BLaER1 treated with 17β-estradiol and CSF1 and Interleukin-3, amounts not matched to agents 10 nM and 100 nM (cell line): ENCODE measurements around the gene ATF7.

Experiments used
- H3K27ac ChIP-seq, 11 experiments: shearing (Covaris generic); formaldehyde crosslinking; 2 replicates each; pipeline ENCODE4 v1.8.1; 2022
- H3K27me3 ChIP-seq, 11 experiments: shearing (Covaris generic); formaldehyde crosslinking; 2 replicates each; pipeline ENCODE4 v1.8.1; 2022
- H3K36me3 ChIP-seq, 11 experiments: shearing (Covaris generic); formaldehyde crosslinking; 2 replicates each; pipeline ENCODE4 v1.8.1; 2022
- H3K4me1 ChIP-seq, 10 experiments: shearing (Covaris generic); formaldehyde crosslinking; 2 replicates each; pipeline ENCODE4 v1.8.1; 2022
- H3K4me2 ChIP-seq, 11 experiments: shearing (Covaris generic); formaldehyde crosslinking; 2 replicates each; pipeline ENCODE4 v1.8.1; 2022
- H3K4me3 ChIP-seq, 10 experiments: shearing (Covaris generic); formaldehyde crosslinking; 2 replicates each; pipeline ENCODE4 v1.8.1; 2022
- H3K9ac ChIP-seq, 11 experiments: shearing (Covaris generic); formaldehyde crosslinking; 2 replicates each; pipeline ENCODE4 v1.8.1; 2022
- H3K9me3 ChIP-seq, 11 experiments: shearing (Covaris generic); formaldehyde crosslinking; replicated peaks in 1 of 11; 2 replicates each; pipeline ENCODE4 v1.8.1; 2022
- H4K20me1 ChIP-seq, 11 experiments: shearing (Covaris generic); formaldehyde crosslinking; 2 replicates each; pipeline ENCODE4 v1.8.1; 2022
- Cebpa-rat ChIP-seq, 11 experiments: shearing (Covaris generic); IDR thresholded peaks; 2 replicates each; pipeline ENCODE4 v1.8.1; 2022

The ATF7 gene

DNA sequence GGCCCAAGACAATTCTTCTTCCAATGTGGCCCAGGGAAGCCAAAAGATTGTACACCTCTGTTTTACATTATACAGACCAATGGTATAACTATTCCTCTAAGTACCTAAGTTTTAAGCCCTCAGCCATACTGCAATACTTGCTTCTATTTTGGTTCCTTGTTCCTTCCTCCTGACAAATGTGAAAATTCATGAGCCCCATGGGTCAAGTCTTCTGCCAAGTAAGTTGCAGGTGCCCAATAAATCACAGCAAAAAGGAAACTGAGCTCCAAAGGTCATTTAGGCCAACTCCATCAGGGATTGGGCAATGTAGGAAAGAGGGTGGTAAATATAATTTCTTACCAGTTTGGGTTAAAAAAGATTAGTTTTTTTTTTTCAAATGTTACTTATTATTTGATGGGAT, 61.2 kb downstream of the ATF7 start:
- peaks cover under 1 to 18% (median 10%) of the 10 kb centered on the region in 11 experiments; a peak in 11 of 22 replicates for H3K36me3 ChIP-seq
- peaks cover 0 to 73% (median 5%) of the 10 kb centered on the region in 11 experiments; a peak in 7 of 22 replicates for H4K20me1 ChIP-seq
- no peaks in the 10 kb centered on the region for H3K9me3 ChIP-seq
- peak overlapping the region; percentile 46 to 78 (median 66) for H3K4me2 ChIP-seq
- no peak overlapping the region for H3K9ac ChIP-seq
- no peak for TF ChIP-seq Cebpa-rat (IDR thresholded peaks at IDR 0.05)
- H3K4me3 ChIP-seq: no peak overlapping the region
- peaks cover 14 to 55% (median 29%) of the 10 kb centered on the region in 10 experiments for H3K4me1 ChIP-seq
- H3K27ac ChIP-seq: no peak overlapping the region
- H3K27me3 ChIP-seq: no peaks in the 10 kb centered on the region

GRCh38 chr12:53564278-53564677, 61.9 kb downstream of the ATF7 start:
- Histone ChIP-seq H3K4me3 (no peak overlapping the region), H3K9me3 (no peaks in the 10 kb centered on the region), H3K4me1 (peaks cover 14 to 55% (median 29%) of the 10 kb centered on the region in 10 experiments), H4K20me1 (peaks cover 0 to 67% (median 5%) of the 10 kb centered on the region in 11 experiments; a peak in 7 of 22 replicates), H3K27me3 (no peaks in the 10 kb centered on the region), H3K4me2 (peak overlapping the region; percentile 46 to 78 (median 66)), H3K9ac (no peak overlapping the region), H3K27ac (0 out of 22 replicates have a peak overlapping the region, but pooled peaks of 1 of the 11 experiments have one; percentile 3), H3K36me3 (peaks cover 0 to 16% (median 10%) of the 10 kb centered on the region in 11 experiments; a peak in 9 of 22 replicates)
- no peak for TF ChIP-seq Cebpa-rat (IDR thresholded peaks at IDR 0.05)

DNA sequence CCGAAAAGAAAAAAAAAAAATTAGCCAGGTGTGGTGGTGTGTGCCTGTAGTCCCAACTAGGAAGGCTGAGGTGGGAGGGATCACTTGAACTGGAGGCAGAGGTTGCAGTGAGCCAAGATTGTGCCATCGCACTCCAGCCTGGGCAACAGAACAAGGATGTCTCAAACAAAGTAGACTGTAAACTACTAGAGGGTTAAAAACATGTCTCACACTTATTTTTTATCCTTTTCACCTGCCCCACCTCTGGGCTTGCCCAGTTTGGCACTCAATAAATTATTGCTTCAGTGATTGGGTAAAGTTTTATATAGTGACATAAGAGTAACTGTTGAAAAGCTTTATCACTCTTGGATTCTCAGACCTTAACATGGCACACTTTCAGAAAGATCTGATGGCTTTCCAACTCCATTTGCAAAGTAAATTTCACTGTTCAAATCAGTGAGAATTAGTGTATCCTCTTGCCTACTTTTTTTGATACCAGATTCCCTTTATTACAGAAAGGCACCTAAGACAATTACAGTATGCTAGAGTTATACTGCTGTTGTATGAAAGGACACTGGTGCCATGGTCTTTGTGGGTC, 62.6 kb downstream of the ATF7 start:
- Histone ChIP-seq H3K4me2 (peak overlapping the region in 8 of 11 experiments; percentile 46 to 78 (median 64); a peak in 15 of 22 replicates), H3K4me3 (no peak overlapping the region), H3K27me3 (no peaks in the 10 kb centered on the region), H3K27ac (0 out of 22 replicates have a peak overlapping the region, but pooled peaks of 1 of the 11 experiments have one; percentile 3), H3K9me3 (no peaks in the 10 kb centered on the region), H3K4me1 (peaks cover 16 to 62% (median 29%) of the 10 kb centered on the region in 10 experiments), H4K20me1 (peaks cover 0 to 65% (median 4%) of the 10 kb centered on the region in 11 experiments; a peak in 7 of 22 replicates), H3K9ac (no peak overlapping the region), H3K36me3 (peaks cover 0 to 16% (median 10%) of the 10 kb centered on the region in 11 experiments; a peak in 9 of 22 replicates)
- no peak for TF ChIP-seq Cebpa-rat (IDR thresholded peaks at IDR 0.05)

DNA sequence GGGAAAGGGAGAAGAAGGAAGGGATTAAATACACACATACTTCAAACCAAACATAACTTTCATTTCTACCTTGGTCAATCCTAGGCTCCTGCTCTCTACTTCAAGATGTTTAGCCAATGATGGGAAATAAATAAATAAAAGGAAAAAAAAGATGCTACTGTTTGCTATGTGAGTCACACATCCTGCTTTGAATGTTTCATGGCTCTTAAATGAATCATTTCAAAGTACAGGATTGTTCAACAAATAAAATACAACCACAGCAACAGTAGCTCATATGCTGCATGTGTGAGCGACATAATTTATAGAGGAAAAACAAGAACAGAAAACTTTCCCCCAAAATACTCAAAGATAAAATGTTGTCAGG, 64.6 kb downstream of the ATF7 start:
- no peak for TF ChIP-seq Cebpa-rat (IDR thresholded peaks at IDR 0.05)
- Histone ChIP-seq H3K4me1 (peaks cover 16 to 65% (median 30%) of the 10 kb centered on the region in 10 experiments), H3K27me3 (no peaks in the 10 kb centered on the region), H3K4me3 (no peak overlapping the region), H3K9ac (0 out of 22 replicates have a peak overlapping the region, but pooled peaks of 1 of the 11 experiments have one; percentile 6), H3K27ac (peak overlapping the region in 2 of 11 experiments; percentile 29 to 46; a peak in 3 of 22 replicates), H3K9me3 (no peaks in the 10 kb centered on the region), H3K4me2 (peak overlapping the region in 5 of 11 experiments; percentile 4 to 71 (median 54); a peak in 7 of 22 replicates), H4K20me1 (peaks cover 0 to 58% (median 4%) of the 10 kb centered on the region in 11 experiments; a peak in 6 of 22 replicates), H3K36me3 (peaks cover 0 to 16% (median 10%) of the 10 kb centered on the region in 11 experiments; a peak in 11 of 22 replicates)

DNA sequence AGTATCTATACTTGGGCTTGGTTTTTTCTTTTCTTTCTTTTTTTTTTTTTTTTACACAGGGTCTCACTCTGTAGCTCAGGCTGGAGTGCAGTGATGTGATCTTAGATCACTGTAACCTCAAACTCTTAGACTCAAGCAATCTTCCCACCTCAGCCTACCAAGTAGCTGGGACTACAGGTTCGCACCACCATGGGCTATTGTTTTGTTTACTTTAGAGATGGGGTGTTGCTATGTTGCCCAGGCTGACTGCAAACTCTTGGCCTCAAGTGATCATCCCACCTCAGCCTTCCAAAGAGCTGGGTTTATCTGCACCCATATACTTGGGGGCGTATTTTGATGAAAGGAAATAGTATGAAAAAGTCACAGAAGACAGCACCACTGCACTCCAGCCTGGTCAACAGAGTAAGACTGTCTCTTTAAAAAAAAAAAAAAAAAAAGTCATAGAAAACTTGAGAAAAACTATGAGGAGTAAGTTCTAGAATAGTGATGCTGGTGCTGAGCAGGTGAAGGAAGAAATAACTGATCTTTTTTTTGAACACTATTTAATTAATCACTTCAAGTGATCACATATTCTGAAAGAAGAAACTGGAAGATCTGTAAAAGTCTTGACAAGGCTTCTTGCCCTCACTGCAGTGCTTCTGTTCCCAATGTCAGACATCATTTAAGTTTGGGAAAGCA, 65.1 kb downstream of the ATF7 start:
- H4K20me1 ChIP-seq: peaks cover 0 to 54% (median 4%) of the 10 kb centered on the region in 11 experiments; a peak in 6 of 22 replicates
- peak overlapping the region in 1 of 11 experiments; percentile 46; a peak in 2 of 22 replicates for H3K27ac ChIP-seq
- no peak overlapping the region for H3K4me3 ChIP-seq
- H3K36me3 ChIP-seq: peaks cover 0 to 16% (median 12%) of the 10 kb centered on the region in 11 experiments; a peak in 12 of 22 replicates
- no peaks in the 10 kb centered on the region for H3K27me3 ChIP-seq
- H3K9me3 ChIP-seq: no peaks in the 10 kb centered on the region
- peak overlapping the region in 4 of 11 experiments; percentile 4 to 71 (median 58); a peak in 5 of 22 replicates for H3K4me2 ChIP-seq
- no peak for TF ChIP-seq Cebpa-rat (IDR thresholded peaks at IDR 0.05)
- H3K9ac ChIP-seq: no peak overlapping the region
- H3K4me1 ChIP-seq: peaks cover 16 to 61% (median 30%) of the 10 kb centered on the region in 10 experiments

DNA sequence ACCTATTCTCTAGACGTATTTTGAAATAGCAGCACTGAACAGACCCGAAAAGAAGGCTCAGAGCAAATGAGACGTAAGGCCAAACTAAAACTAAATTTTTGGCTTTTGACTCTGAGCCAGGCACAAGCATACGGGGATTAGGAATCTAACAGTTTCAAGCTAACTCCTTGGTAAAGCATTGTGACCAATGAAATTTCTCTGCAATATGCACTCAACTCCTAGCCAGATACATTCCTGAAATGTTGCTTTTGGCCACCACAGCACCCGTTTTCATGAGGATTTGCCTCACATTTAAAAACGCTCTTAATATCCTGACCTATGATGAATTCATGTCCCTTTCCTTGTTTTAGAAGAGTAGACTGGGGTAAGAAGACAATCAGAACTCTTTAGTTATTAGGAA, 65.8 kb downstream of the ATF7 start:
- no peak for TF ChIP-seq Cebpa-rat (IDR thresholded peaks at IDR 0.05)
- H3K27ac ChIP-seq: 0 out of 22 replicates have a peak overlapping the region, but pooled peaks of 1 of the 11 experiments have one; percentile 46
- peaks cover 16 to 55% (median 25%) of the 10 kb centered on the region in 10 experiments for H3K4me1 ChIP-seq
- H3K9ac ChIP-seq: no peak overlapping the region
- H3K9me3 ChIP-seq: no peaks in the 10 kb centered on the region
- peaks cover 0 to 51% (median 4%) of the 10 kb centered on the region in 11 experiments; a peak in 6 of 22 replicates for H4K20me1 ChIP-seq
- H3K27me3 ChIP-seq: no peaks in the 10 kb centered on the region
- H3K4me3 ChIP-seq: no peak overlapping the region
- H3K36me3 ChIP-seq: peaks cover 0 to 19% (median 12%) of the 10 kb centered on the region in 11 experiments; a peak in 12 of 22 replicates
- H3K4me2 ChIP-seq: no peak overlapping the region

- peaks cover 4 to 30% (median 12%) of the 10 kb centered on the region in 11 experiments; a peak in 16 of 22 replicates for H3K36me3 ChIP-seq
- TF ChIP-seq Cebpa-rat (IDR thresholded peaks at IDR 0.05): no peak
- H3K27ac ChIP-seq: no peak overlapping the region
- no peak overlapping the region for H3K9ac ChIP-seq
- no peaks in the 10 kb centered on the region for H3K9me3 ChIP-seq
- no peaks in the 10 kb centered on the region for H3K27me3 ChIP-seq
- no peak overlapping the region for H3K4me3 ChIP-seq
- H3K4me1 ChIP-seq: peaks cover 0 to 38% (median 11%) of the 10 kb centered on the region in 10 experiments; a peak in 13 of 20 replicates
- peaks cover 0 to 38% (median 0%) of the 10 kb centered on the region in 11 experiments; a peak in 3 of 22 replicates for H4K20me1 ChIP-seq
- 0 out of 22 replicates have a peak overlapping the region, but pooled peaks of 1 of the 11 experiments have one; percentile 30 for H3K4me2 ChIP-seq
Observed at GRCh38 chr12:53558631-53559030, 67.6 kb downstream of the ATF7 start.

DNA sequence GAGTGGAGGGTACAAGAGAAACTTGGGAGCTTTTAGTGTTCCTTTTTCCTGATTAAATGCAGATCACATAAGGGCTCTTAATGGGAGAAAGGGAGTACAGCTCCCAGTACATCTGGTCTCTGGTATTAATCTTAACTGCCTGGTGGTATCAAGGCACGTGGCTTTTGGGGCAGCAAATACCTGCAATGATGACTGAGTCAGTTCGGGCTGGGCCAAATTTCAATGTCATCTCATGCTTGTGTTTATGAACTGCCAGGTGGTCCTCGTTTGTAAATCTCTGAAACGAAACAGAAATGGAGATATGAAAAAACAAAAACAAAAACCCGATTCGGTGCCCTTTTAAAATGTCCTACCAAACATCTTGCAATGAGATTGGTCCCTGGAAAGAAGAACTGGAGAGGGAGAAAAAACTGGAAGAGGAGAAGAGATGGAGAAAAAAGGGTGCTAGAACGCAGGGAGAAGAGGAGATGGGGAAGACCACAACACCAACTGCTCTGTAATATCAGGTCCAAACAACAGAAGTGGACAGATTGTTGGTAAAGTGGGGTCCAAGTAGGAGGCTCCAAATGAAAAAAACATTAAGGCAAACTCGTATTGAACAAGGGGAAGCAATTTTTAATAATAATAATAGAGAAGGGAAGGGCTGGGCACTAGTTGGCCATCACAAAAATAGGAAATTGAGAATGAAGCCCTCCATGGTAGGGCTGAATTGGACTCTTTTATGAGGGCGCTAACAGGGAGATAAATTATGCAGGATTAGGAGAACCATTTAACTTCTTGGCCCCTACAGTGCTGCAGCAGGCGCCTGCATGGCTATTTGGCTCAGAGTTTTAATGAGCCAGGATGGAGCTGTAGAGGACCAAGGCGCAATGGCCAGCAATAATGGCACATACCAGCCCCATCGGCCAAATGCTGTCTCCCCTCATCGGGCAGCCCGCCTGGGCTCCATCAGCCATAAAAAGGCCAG, 73.5 kb downstream of the ATF7 start:
- Histone ChIP-seq H3K36me3 (peaks cover 53 to 81% (median 61%) of the 10 kb centered on the region in 11 experiments), H4K20me1 (peaks cover 0 to 4% (median 0%) of the 10 kb centered on the region in 11 experiments; a peak in 2 of 22 replicates), H3K4me1 (no peaks in the 10 kb centered on the region; a peak in 1 of 20 replicates), H3K4me2 (no peak overlapping the region), H3K4me3 (no peak overlapping the region), H3K9me3 (no peaks in the 10 kb centered on the region), H3K9ac (no peak overlapping the region), H3K27ac (no peak overlapping the region), H3K27me3 (no peaks in the 10 kb centered on the region)
- TF ChIP-seq Cebpa-rat (IDR thresholded peaks at IDR 0.05): no peak
